GM10847 (cell line): Measurements from ENCODE around the gene JUN.

Experiments
- POLR2A ChIP-seq: IDR thresholded peaks from 2 replicates; pipeline ENCODE4 v1.6.1; 2011; ENCODE audit not compliant: insufficient read length; ENCODE audit errors: extremely low read depth

Gene JUN

GRCh38 chr1:58764294-58764978 lies 19.4 kb downstream of the JUN start:
- no peak for TF ChIP-seq POLR2A

- TF ChIP-seq POLR2A, result no peak
Observed at GRCh38 chr1:58763214-58763613, 20.6 kb downstream of the JUN start.

- TF ChIP-seq POLR2A, result no peak
Observed at GRCh38 chr1:58762806-58763205, 21.0 kb downstream of the JUN start.

GRCh38 chr1:58755468-58755872 lies 28.4 kb downstream of the JUN start:
- no peak for TF ChIP-seq POLR2A

GRCh38 chr1:58754683-58755467 lies 29.0 kb downstream of the JUN start:
- TF ChIP-seq POLR2A, result no peak

GRCh38 chr1:58754073-58754613 lies 29.7 kb downstream of the JUN start:
- TF ChIP-seq POLR2A, result no peak

- TF ChIP-seq POLR2A, result no peak
Observed at GRCh38 chr1:58753431-58753866, 30.4 kb downstream of the JUN start.

GRCh38 chr1:58749646-58750045 lies 34.2 kb downstream of the JUN start:
- no peak for TF ChIP-seq POLR2A

- TF ChIP-seq POLR2A, result no peak
Observed at GRCh38 chr1:58748666-58749065, 35.2 kb downstream of the JUN start.

- no peak for TF ChIP-seq POLR2A
Observed at GRCh38 chr1:58746757-58747156, 37.1 kb downstream of the JUN start.

GRCh38 chr1:58746182-58746581 lies 37.7 kb downstream of the JUN start:
- no peak for TF ChIP-seq POLR2A

- no peak for TF ChIP-seq POLR2A
Observed at GRCh38 chr1:58745666-58746065, 38.2 kb downstream of the JUN start.

- no peak for TF ChIP-seq POLR2A
Observed at GRCh38 chr1:58745117-58745516, 38.7 kb downstream of the JUN start.

GRCh38 chr1:58741678-58742553 lies 41.9 kb downstream of the JUN start:
- no peak for TF ChIP-seq POLR2A

GRCh38 chr1:58739856-58740466 lies 43.9 kb downstream of the JUN start:
- no peak for TF ChIP-seq POLR2A
